ENCODE results near the gene CFAP126.

- TF ChIP-seq, protein P1, sequence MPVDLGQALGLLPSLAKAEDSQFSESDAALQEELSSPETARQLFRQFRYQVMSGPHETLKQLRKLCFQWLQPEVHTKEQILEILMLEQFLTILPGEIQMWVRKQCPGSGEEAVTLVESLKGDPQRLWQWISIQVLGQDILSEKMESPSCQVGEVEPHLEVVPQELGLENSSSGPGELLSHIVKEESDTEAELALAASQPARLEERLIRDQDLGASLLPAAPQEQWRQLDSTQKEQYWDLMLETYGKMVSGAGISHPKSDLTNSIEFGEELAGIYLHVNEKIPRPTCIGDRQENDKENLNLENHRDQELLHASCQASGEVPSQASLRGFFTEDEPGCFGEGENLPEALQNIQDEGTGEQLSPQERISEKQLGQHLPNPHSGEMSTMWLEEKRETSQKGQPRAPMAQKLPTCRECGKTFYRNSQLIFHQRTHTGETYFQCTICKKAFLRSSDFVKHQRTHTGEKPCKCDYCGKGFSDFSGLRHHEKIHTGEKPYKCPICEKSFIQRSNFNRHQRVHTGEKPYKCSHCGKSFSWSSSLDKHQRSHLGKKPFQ (tag by site-specific recombination; IDR thresholded peaks at IDR 0.05): no peak
- TF ChIP-seq ATF2 (tag by site-specific recombination; IDR thresholded peaks at IDR 0.05; ENCODE audit: low read depth) (no peak), SP2 (tag by site-specific recombination; IDR thresholded peaks at IDR 0.05) (no peak), ZFP3 (tag by site-specific recombination; IDR thresholded peaks at IDR 0.05; ENCODE audit: low read depth) (no peak), CTCF (tag by site-specific recombination; IDR thresholded peaks at IDR 0.05) (peak; percentile 31; the same call in 1 of the 2 replicates), MYNN (tag by site-specific recombination; IDR thresholded peaks at IDR 0.05; ENCODE audit: borderline replicate concordance) (no peak), ZNF121 (tag by site-specific recombination; IDR thresholded peaks at IDR 0.05) (no peak), YY1 (tag by site-specific recombination; IDR thresholded peaks at IDR 0.05) (no peak), PRDM1 (tag by site-specific recombination; IDR thresholded peaks at IDR 0.05) (no peak), ZNF639 (tag by site-specific recombination; IDR thresholded peaks at IDR 0.05) (no peak), ZNF274 (IDR thresholded peaks at IDR 0.05; ENCODE audit: low read length) (no peak), ZNF274 (tag by site-specific recombination; IDR thresholded peaks at IDR 0.05; ENCODE audit: borderline replicate concordance) (no peak), ZNF664 (tag by site-specific recombination; IDR thresholded peaks at IDR 0.05) (no peak), ZNF175 (tag by site-specific recombination; IDR thresholded peaks at IDR 0.05) (no peak)
- TF ChIP-seq, protein P2, sequence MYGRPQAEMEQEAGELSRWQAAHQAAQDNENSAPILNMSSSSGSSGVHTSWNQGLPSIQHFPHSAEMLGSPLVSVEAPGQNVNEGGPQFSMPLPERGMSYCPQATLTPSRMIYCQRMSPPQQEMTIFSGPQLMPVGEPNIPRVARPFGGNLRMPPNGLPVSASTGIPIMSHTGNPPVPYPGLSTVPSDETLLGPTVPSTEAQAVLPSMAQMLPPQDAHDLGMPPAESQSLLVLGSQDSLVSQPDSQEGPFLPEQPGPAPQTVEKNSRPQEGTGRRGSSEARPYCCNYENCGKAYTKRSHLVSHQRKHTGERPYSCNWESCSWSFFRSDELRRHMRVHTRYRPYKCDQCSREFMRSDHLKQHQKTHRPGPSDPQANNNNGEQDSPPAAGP (tag by site-specific recombination; IDR thresholded peaks at IDR 0.05): no peak
Observed at GRCh38 chr1:161374373-161374772, 6.7 kb upstream of the CFAP126 start.
